GM21367 (cell line): ENCODE measurements around the gene KPTN.
"Not testable (repeated sequence)": the region's sequence is repeated elsewhere in the genome, so short reads cannot be mapped to it uniquely, and the experiment has no call there.

ENCODE experiments used
- ATAC-seq: cut with Tn5 transposase; IDR thresholded peaks from one replicate; pipeline ENCODE4 v1.9.1; 2021; ENCODE audit not compliant: unreplicated experiment

The KPTN gene

GRCh38 chr19:47492571-47493377 is 8.8 kb upstream of the KPTN start:
- no peak for ATAC-seq

- no peak for ATAC-seq
Measured at GRCh38 chr19:47492137-47492533, 8.1 kb upstream of the KPTN start.

- no peak for ATAC-seq
Measured at GRCh38 chr19:47491358-47492136, 7.5 kb upstream of the KPTN start.

GRCh38 chr19:47490847-47491246 is 6.8 kb upstream of the KPTN start:
- ATAC-seq: no peak

GRCh38 chr19:47490031-47490430 is 6.0 kb upstream of the KPTN start:
- ATAC-seq: no peak

GRCh38 chr19:47489072-47489914 is 5.3 kb upstream of the KPTN start:
- no peak for ATAC-seq

- ATAC-seq: no peak
Measured at GRCh38 chr19:47487551-47488515, 3.8 kb upstream of the KPTN start.

- ATAC-seq: no peak
Measured at GRCh38 chr19:47486900-47487299, 2.9 kb upstream of the KPTN start.

- not testable (repeated sequence) for ATAC-seq
Measured at GRCh38 chr19:47486220-47486619, 2.2 kb upstream of the KPTN start.

- no peak for ATAC-seq
Measured at GRCh38 chr19:47485210-47485609, 1.2 kb upstream of the KPTN start.

GRCh38 chr19:47483200-47483599 is 819 bp downstream of the KPTN start:
- ATAC-seq: no peak

GRCh38 chr19:47481460-47482052 is 2.5 kb downstream of the KPTN start:
- no peak for ATAC-seq

GRCh38 chr19:47480658-47481057 is 3.4 kb downstream of the KPTN start:
- ATAC-seq: no peak

- no peak for ATAC-seq
Measured at GRCh38 chr19:47479701-47480503, 4.1 kb downstream of the KPTN start.

GRCh38 chr19:47476438-47476972 is 7.5 kb downstream of the KPTN start:
- ATAC-seq: no peak

GRCh38 chr19:47475465-47475864 is 8.6 kb downstream of the KPTN start:
- no peak for ATAC-seq

- ATAC-seq: no peak
Measured at GRCh38 chr19:47473336-47473735, 10.7 kb downstream of the KPTN start.

GRCh38 chr19:47471733-47472457 is 12.1 kb downstream of the KPTN start, which contains the start of gene SLC8A2:
Gene SLC8A2, minus strand, starts transcription at chr19:47471893. Its CDS starts 5,490 bp downstream, at chr19:47466403.
- ATAC-seq: no peak
